Caco-2 (cell line): ENCODE measurements around the gene GAN. TPM values are rescaled to one million over a fixed set of nuclear protein-coding genes. Genes with fewer than 3 reads are reported as not detected.

ENCODE experiments used
- BruUV-seq: library from RNA; stranded (reverse); fragments of 400-500 nt; replicated peaks from 2 replicates; lab custom pipeline; 2021; lab: Mats Ljungman, UMichigan
- CTCF ChIA-PET: fragments of 300-600 bp; sonication (Branson Sonifier 250); formaldehyde crosslinking; loops from one replicate; lab custom pipeline; 2022; ENCODE audit warnings: antibody characterized with exemption; lab: Charles Lee
- POLR2A ChIA-PET: fragments of 300-600 bp; sonication (Branson Sonifier 250); formaldehyde crosslinking; loops from one replicate; lab custom pipeline; 2022; ENCODE audit warnings: antibody characterized with exemption; lab: Charles Lee
- DNase-seq, 2 experiments: peaks; one replicate each; pipeline versions ENCODE4 v3.0.0 to v3.0.0-alpha.2; 2020 to 2022
- H3K27me3 ChIP-seq: replicated peaks from 2 replicates; pipeline ENCODE4 v1.6.0; 2011; ENCODE audit warnings: low read length; ENCODE audit not compliant: control insufficient read depth, insufficient read depth
- H3K36me3 ChIP-seq: 2 replicates; pipeline ENCODE4 v1.5.1; 2011; ENCODE audit warnings: low read length; ENCODE audit not compliant: control insufficient read depth, insufficient read depth
- H3K4me1 ChIP-seq: fragments of 250-450 bp; sonication (Bioruptor Pico); 2 replicates; pipeline ENCODE4 v1.5.1; 2020; ENCODE audit warnings: mild to moderate bottlenecking
- H3K4me3 ChIP-seq: 2 replicates; pipeline ENCODE4 v1.5.1; 2011; ENCODE audit warnings: low read depth, mild to moderate bottlenecking, control low read depth, low read length
- H3K9me3 ChIP-seq: fragments of 250-450 bp; sonication (Bioruptor Pico); 2 replicates; pipeline ENCODE4 v1.5.1; 2020; ENCODE audit warnings: mild to moderate bottlenecking, moderate library complexity
- H3K27ac Mint-ChIP-seq: one replicate; pipeline ENCODE4 v1.8.0; 2022; ENCODE audit warnings: mixed read lengths; ENCODE audit not compliant: unreplicated experiment
- H3K27me3 Mint-ChIP-seq: one replicate; pipeline ENCODE4 v1.8.0; 2022; ENCODE audit warnings: mixed read lengths; ENCODE audit not compliant: insufficient read depth, unreplicated experiment
- H3K36me3 Mint-ChIP-seq: one replicate; pipeline ENCODE4 v1.8.0; 2022; ENCODE audit warnings: mild to moderate bottlenecking, mixed read lengths; ENCODE audit not compliant: insufficient read depth, unreplicated experiment
- H3K4me1 Mint-ChIP-seq: one replicate; pipeline ENCODE4 v1.8.0; 2022; ENCODE audit warnings: low read depth, mixed read lengths; ENCODE audit not compliant: unreplicated experiment
- H3K4me3 Mint-ChIP-seq: one replicate; pipeline ENCODE4 v1.8.0; 2022; ENCODE audit warnings: mild to moderate bottlenecking, moderate library complexity, mixed read lengths; ENCODE audit not compliant: unreplicated experiment
- H3K9me3 Mint-ChIP-seq: one replicate; pipeline ENCODE4 v1.8.0; 2022; ENCODE audit warnings: mixed read lengths; ENCODE audit not compliant: unreplicated experiment
- CTCF ChIP-seq, 2 experiments: fragments of 200-600 bp in 1 of 2; IDR thresholded peaks; 1 replicate in 1 of 2; 2 replicates in 1 of 2; pipeline versions ENCODE4 v1.5.1 to v1.8.0; 2011 to 2022; ENCODE audit warnings: antibody characterized with exemption in 1 of 2, control low read depth in 1 of 2, inconsistent platforms in 1 of 2, low read depth in 1 of 2, low read length in 1 of 2, mild to moderate bottlenecking in 1 of 2, moderate library complexity in 1 of 2; ENCODE audit not compliant: insufficient read depth in 1 of 2, severe bottlenecking in 1 of 2, unreplicated experiment in 1 of 2
- intact Hi-C: fragments of 100-400 bp; cut with micrococcal nuclease; formaldehyde crosslinking; loops from one replicate; pipeline ENCODE4 v1.10.0; 2022; ENCODE audit not compliant: unreplicated experiment
- total RNA-seq: library from RNA; stranded (reverse); gene quantifications from 2 replicates; pipeline ENCODE4 v1.2.3, GENCODE V29; 2022

The GAN gene
- total RNA-seq, 1 experiment from 2014 or later = 29.3 TPM

GRCh38 chr16:81357711-81358260 is 43.0 kb downstream of the GAN start:
- Histone ChIP-seq H3K4me1 (no peaks in the 10 kb centered on the region), H3K4me3 (no peak overlapping the region), H3K27me3 (no peaks in the 10 kb centered on the region), H3K36me3 (peaks cover 1% of the 10 kb centered on the region; the same call in 1 of the 2 replicates), H3K9me3 (no peaks in the 10 kb centered on the region)
- TF ChIP-seq CTCF (IDR thresholded peaks at IDR 0.05; ENCODE audit: insufficient read depth in 1 of 2, low read depth in 1 of 2, low read length in 1 of 2, severe bottlenecking in 1 of 2, unreplicated experiment in 1 of 2) = no peak
- POLR2A ChIA-PET = no interaction called here
- H3K4me3 Mint-ChIP-seq = no peak overlapping the region
- peaks cover 36% of the 10 kb centered on the region for H3K36me3 Mint-ChIP-seq
- H3K9me3 Mint-ChIP-seq = no peaks in the 10 kb centered on the region
- CTCF ChIA-PET = no interaction called here
- no peaks in the 10 kb centered on the region for H3K27me3 Mint-ChIP-seq
- intact Hi-C loops = no loop called here
- no peak overlapping the region for H3K27ac Mint-ChIP-seq
- no peak for DNase-seq
- no TSS peak for BruUV-seq
- H3K4me1 Mint-ChIP-seq = no peaks in the 10 kb centered on the region

DNA sequence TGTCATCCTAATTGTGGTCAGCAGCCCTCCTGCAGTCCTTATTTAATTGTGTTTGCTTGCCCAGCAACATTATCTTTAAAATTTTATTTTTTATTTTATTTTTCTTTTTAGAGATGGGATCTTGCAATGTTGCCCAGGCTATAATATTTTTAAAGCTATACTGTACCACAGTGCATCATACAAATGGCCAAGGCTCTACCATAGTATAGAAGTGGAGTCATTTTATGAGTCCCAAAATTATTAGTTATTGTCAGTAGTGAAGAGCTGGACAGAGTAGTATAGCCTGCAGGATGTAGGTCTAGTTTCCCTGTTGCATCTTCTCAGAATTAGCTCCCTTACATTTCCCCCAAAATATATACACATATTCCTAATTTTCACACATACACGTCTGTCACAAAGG is 44.1 kb downstream of the GAN start:
- POLR2A ChIA-PET = no interaction called here
- peaks cover 30% of the 10 kb centered on the region for H3K36me3 Mint-ChIP-seq
- no peak for DNase-seq
- Histone ChIP-seq H3K4me1 (no peaks in the 10 kb centered on the region), H3K4me3 (no peak overlapping the region), H3K27me3 (no peaks in the 10 kb centered on the region), H3K36me3 (peaks cover 1% of the 10 kb centered on the region; the same call in 1 of the 2 replicates), H3K9me3 (no peaks in the 10 kb centered on the region)
- no peaks in the 10 kb centered on the region for H3K27me3 Mint-ChIP-seq
- no TSS peak for BruUV-seq
- intact Hi-C loops = no loop called here
- no peak overlapping the region for H3K4me3 Mint-ChIP-seq
- no peaks in the 10 kb centered on the region for H3K4me1 Mint-ChIP-seq
- CTCF ChIA-PET = no interaction called here
- no peaks in the 10 kb centered on the region for H3K9me3 Mint-ChIP-seq
- TF ChIP-seq CTCF (IDR thresholded peaks at IDR 0.05; ENCODE audit: insufficient read depth in 1 of 2, low read depth in 1 of 2, low read length in 1 of 2, severe bottlenecking in 1 of 2, unreplicated experiment in 1 of 2) = no peak
- H3K27ac Mint-ChIP-seq = no peak overlapping the region

- Histone ChIP-seq H3K36me3 (peaks cover 3% of the 10 kb centered on the region), H3K4me3 (no peak overlapping the region), H3K9me3 (no peaks in the 10 kb centered on the region), H3K27me3 (no peaks in the 10 kb centered on the region), H3K4me1 (no peaks in the 10 kb centered on the region)
- POLR2A ChIA-PET = no interaction called here
- intact Hi-C loops = no loop called here
- Mint-ChIP-seq H3K27me3 (no peaks in the 10 kb centered on the region), H3K4me1 (no peaks in the 10 kb centered on the region), H3K36me3 (peaks cover 37% of the 10 kb centered on the region), H3K27ac (no peak overlapping the region), H3K4me3 (no peak overlapping the region), H3K9me3 (no peaks in the 10 kb centered on the region)
- no peak for DNase-seq
- BruUV-seq = no TSS peak
- CTCF ChIA-PET = no interaction called here
- TF ChIP-seq CTCF (IDR thresholded peaks at IDR 0.05; ENCODE audit: insufficient read depth in 1 of 2, low read depth in 1 of 2, low read length in 1 of 2, severe bottlenecking in 1 of 2, unreplicated experiment in 1 of 2) = no peak
Measured at GRCh38 chr16:81360135-81360534, 45.4 kb downstream of the GAN start.
